ENCODE data around the gene LRRTM1. TPM values are rescaled to one million over a fixed set of nuclear protein-coding genes. Genes with fewer than 3 reads are reported as not detected.

The LRRTM1 gene
- total RNA-seq, 6 experiments from 2014 or later = 0.46 TPM; not detected in 5

GRCh38 chr2:80300954-80301353, 3.6 kb downstream of the LRRTM1 start:
- Histone ChIP-seq H3K27ac (no peak overlapping the region), H3K36me3 (no peaks in the 10 kb centered on the region), H3K4me1 (no peaks in the 10 kb centered on the region), H3K4me3 (no peak overlapping the region), H3K9me3 (no peaks in the 10 kb centered on the region), H3K27me3 (peaks cover 0 to 4% of the 10 kb centered on the region in 2 donors)
- DNase-seq (no peak), ATAC-seq (no peak)
- WGBS (ENCODE audit: insufficient coverage, low coverage, low lambda C conversion rate, missing lambda C conversion rate) = 20% methylated on average over 1 of the region's 1 CpG
- no peak for TF ChIP-seq CTCF (IDR thresholded peaks at IDR 0.05)
- no peak for TF ChIP-seq POLR2A (IDR thresholded peaks at IDR 0.05)
- intact Hi-C loops (cut with DNase I) = no loop called here

- WGBS (ENCODE audit: insufficient coverage, low coverage, low lambda C conversion rate, missing lambda C conversion rate) = 13% methylated on average over 1 of the region's 1 CpG
Measured at GRCh38 chr2:80300346-80300745, 4.2 kb downstream of the LRRTM1 start.

GRCh38 chr2:80299661-80300060, 4.9 kb downstream of the LRRTM1 start:
- DNase-seq (no peak), ATAC-seq (no peak)
- Histone ChIP-seq H3K27me3 (peaks cover 0 to 4% of the 10 kb centered on the region in 2 donors), H3K4me3 (no peak overlapping the region), H3K9me3 (no peaks in the 10 kb centered on the region), H3K36me3 (no peaks in the 10 kb centered on the region), H3K27ac (no peak overlapping the region), H3K4me1 (no peaks in the 10 kb centered on the region)
- intact Hi-C loops (cut with DNase I) = no loop called here
- WGBS (ENCODE audit: insufficient coverage, low coverage, low lambda C conversion rate, missing lambda C conversion rate) = 26% methylated on average over 5 of the region's 5 CpGs
- TF ChIP-seq POLR2A (IDR thresholded peaks at IDR 0.05) (no peak), CTCF (IDR thresholded peaks at IDR 0.05) (no peak)

More at GRCh38 chr2:80300346-80300745, 4.2 kb downstream of the LRRTM1 start:
- H3K27me3 ChIP-seq = peaks cover 0 to 4% of the 10 kb centered on the region in 2 donors
- H3K36me3 ChIP-seq = no peaks in the 10 kb centered on the region
- ATAC-seq (no peak), DNase-seq (no peak)
- no peak overlapping the region for H3K27ac ChIP-seq
- H3K4me3 ChIP-seq = no peak overlapping the region
- TF ChIP-seq POLR2A (IDR thresholded peaks at IDR 0.05) = no peak
- no peak for TF ChIP-seq CTCF (IDR thresholded peaks at IDR 0.05)
- no peaks in the 10 kb centered on the region for H3K4me1 ChIP-seq
- intact Hi-C loops (cut with DNase I) = no loop called here
- no peaks in the 10 kb centered on the region for H3K9me3 ChIP-seq

- Histone ChIP-seq H3K4me3 (no peak overlapping the region), H3K27me3 (peaks cover 0 to 4% of the 10 kb centered on the region in 2 donors), H3K9me3 (no peaks in the 10 kb centered on the region), H3K4me1 (no peaks in the 10 kb centered on the region), H3K36me3 (no peaks in the 10 kb centered on the region), H3K27ac (no peak overlapping the region)
- DNase-seq (no peak), ATAC-seq (no peak)
- 10% methylated on average over 3 of the region's 3 CpGs for WGBS (ENCODE audit: insufficient coverage, low coverage, low lambda C conversion rate, missing lambda C conversion rate)
- TF ChIP-seq POLR2A (IDR thresholded peaks at IDR 0.05) = no peak
- TF ChIP-seq CTCF (IDR thresholded peaks at IDR 0.05) = no peak
- intact Hi-C loops (cut with DNase I) = no loop called here
Measured at GRCh38 chr2:80298954-80299353, 5.6 kb downstream of the LRRTM1 start.

- no peaks in the 10 kb centered on the region for H3K27me3 ChIP-seq
- intact Hi-C loops (cut with DNase I) = no loop called here
- no peaks in the 10 kb centered on the region for H3K9me3 ChIP-seq
- no peaks in the 10 kb centered on the region for H3K4me1 ChIP-seq
- H3K36me3 ChIP-seq = no peaks in the 10 kb centered on the region
- H3K27ac ChIP-seq = no peak overlapping the region
- no peak for TF ChIP-seq CTCF (IDR thresholded peaks at IDR 0.05)
- TF ChIP-seq POLR2A (IDR thresholded peaks at IDR 0.05) = no peak
- H3K4me3 ChIP-seq = no peak overlapping the region
- ATAC-seq (no peak), DNase-seq (no peak)
Measured at GRCh38 chr2:80293039-80293438, 11.5 kb downstream of the LRRTM1 start.
